Nephron (organoid): Measurements from ENCODE around the gene PNLIPRP1.

Source experiments
- H3K27ac Mint-ChIP-seq, 3 experiments: 2 replicates each; pipeline ENCODE4 v1.8.0; 2020; ENCODE audit warnings: mixed read lengths in 3 of 3, mild to moderate bottlenecking in 2 of 3, moderate library complexity in 1 of 3
- H3K27me3 Mint-ChIP-seq: 2 replicates; pipeline ENCODE4 v1.8.0; 2021; ENCODE audit warnings: low read depth, mild to moderate bottlenecking, moderate library complexity, mixed read lengths
- H3K36me3 Mint-ChIP-seq: 2 replicates; pipeline ENCODE4 v1.8.0; 2020; ENCODE audit warnings: low read depth, mixed read lengths
- H3K4me1 Mint-ChIP-seq: 2 replicates; pipeline ENCODE4 v1.8.0; 2020; ENCODE audit warnings: mixed read lengths
- H3K4me3 Mint-ChIP-seq, 3 experiments: 2 replicates each; pipeline ENCODE4 v1.8.0; 2020; ENCODE audit warnings: mild to moderate bottlenecking in 3 of 3, mixed read lengths in 3 of 3, moderate library complexity in 2 of 3
- H3K9me3 Mint-ChIP-seq: 2 replicates; pipeline ENCODE4 v1.8.0; 2020; ENCODE audit warnings: mixed read lengths
- CTCF ChIP-seq, 3 experiments: fragments of 200-600 bp; sonication (generic); IDR thresholded peaks; one replicate each; pipeline ENCODE4 v1.5.0; 2021; ENCODE audit warnings: antibody characterized with exemption in 3 of 3; ENCODE audit not compliant: unreplicated experiment in 3 of 3

Gene PNLIPRP1

GRCh38 chr10:116593139-116593740 lies 2.5 kb downstream of the PNLIPRP1 start:
- no peak overlapping the region for H3K27ac Mint-ChIP-seq
- H3K4me3 Mint-ChIP-seq: no peak overlapping the region
- no peak for TF ChIP-seq CTCF (IDR thresholded peaks at IDR 0.05; ENCODE audit: unreplicated experiment in 3 of 3)
- no peaks in the 10 kb centered on the region for H3K9me3 Mint-ChIP-seq
- no peaks in the 10 kb centered on the region for H3K36me3 Mint-ChIP-seq
- H3K4me1 Mint-ChIP-seq: peaks cover 10% of the 10 kb centered on the region
- H3K27me3 Mint-ChIP-seq: peaks cover 10% of the 10 kb centered on the region

DNA sequence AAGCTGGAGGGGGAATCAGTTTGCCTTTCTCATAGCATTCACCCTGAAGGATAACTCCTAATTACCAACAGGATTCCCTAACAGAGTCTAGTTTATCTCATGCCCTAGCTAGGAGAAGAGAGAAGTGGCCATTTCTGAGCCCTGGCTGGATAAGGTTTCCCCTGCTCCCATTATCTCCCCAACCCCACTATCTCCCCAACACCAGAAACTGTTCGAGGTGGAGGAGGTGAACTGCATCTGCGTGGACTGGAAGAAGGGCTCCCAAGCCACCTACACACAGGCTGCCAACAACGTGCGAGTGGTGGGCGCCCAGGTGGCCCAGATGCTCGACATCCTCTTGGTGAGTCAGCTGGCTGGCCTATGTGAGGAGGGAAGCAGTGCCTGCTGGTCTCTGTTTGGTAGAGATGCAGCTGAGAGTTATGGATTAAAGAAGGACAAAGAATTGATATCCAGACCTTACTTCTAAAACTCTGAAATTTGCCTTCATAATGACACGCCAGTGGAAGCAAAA lies 3.8 kb downstream of the PNLIPRP1 start:
- Mint-ChIP-seq H3K36me3 (no peaks in the 10 kb centered on the region), H3K27ac (no peak overlapping the region), H3K4me1 (peaks cover 10% of the 10 kb centered on the region), H3K27me3 (peaks cover 13% of the 10 kb centered on the region), H3K9me3 (no peaks in the 10 kb centered on the region), H3K4me3 (no peak overlapping the region)
- no peak for TF ChIP-seq CTCF (IDR thresholded peaks at IDR 0.05; ENCODE audit: unreplicated experiment in 3 of 3)

DNA sequence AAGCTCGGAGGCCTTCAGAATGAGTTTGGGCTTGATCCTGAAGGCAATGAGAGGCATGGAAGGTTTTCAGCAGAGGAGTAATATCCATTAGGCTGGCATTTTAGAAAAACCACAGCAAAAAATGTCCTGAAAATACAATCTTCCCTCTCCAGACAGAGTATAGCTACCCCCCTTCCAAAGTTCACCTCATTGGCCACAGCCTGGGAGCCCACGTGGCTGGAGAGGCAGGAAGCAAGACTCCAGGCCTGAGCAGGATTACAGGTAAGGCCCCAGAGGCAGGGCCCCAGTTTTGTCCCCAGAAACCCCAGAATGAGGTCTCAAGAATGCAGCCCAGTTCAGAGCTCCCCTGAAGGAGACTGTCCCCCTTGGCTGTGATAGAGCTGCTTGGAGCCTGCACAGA lies 5.3 kb downstream of the PNLIPRP1 start:
- no peaks in the 10 kb centered on the region for H3K9me3 Mint-ChIP-seq
- H3K4me1 Mint-ChIP-seq: peaks cover 4% of the 10 kb centered on the region
- H3K27ac Mint-ChIP-seq: no peak overlapping the region
- H3K27me3 Mint-ChIP-seq: peaks cover 9% of the 10 kb centered on the region
- no peak for TF ChIP-seq CTCF (IDR thresholded peaks at IDR 0.05; ENCODE audit: unreplicated experiment in 3 of 3)
- H3K4me3 Mint-ChIP-seq: no peak overlapping the region
- H3K36me3 Mint-ChIP-seq: no peaks in the 10 kb centered on the region

- Mint-ChIP-seq H3K4me1 (peaks cover 4% of the 10 kb centered on the region), H3K36me3 (no peaks in the 10 kb centered on the region), H3K27me3 (peaks cover 15% of the 10 kb centered on the region), H3K4me3 (no peak overlapping the region), H3K27ac (no peak overlapping the region), H3K9me3 (no peaks in the 10 kb centered on the region)
- no peak for TF ChIP-seq CTCF (IDR thresholded peaks at IDR 0.05; ENCODE audit: unreplicated experiment in 3 of 3)
Measured at GRCh38 chr10:116597543-116597942, 6.8 kb downstream of the PNLIPRP1 start.

DNA sequence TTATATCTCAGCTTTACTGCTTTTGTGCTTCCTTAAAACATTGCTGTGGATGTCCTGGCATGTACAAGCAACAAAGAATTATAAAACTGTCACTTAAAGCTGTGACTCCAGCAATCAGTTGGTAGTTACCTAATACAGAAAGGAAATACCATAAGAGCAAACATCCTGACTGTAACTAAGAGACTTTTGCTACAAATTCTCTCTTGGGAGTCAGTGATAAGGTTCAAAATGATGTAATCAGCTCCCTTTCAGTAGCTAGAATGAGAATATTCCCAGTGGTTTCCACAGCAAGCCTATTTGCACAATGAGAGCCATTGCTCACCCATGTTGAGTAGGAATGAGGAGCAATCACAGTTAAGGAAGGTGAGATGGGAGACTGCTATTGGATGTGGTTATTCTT lies 7.6 kb downstream of the PNLIPRP1 start:
- Mint-ChIP-seq H3K36me3 (no peaks in the 10 kb centered on the region), H3K4me1 (peaks cover 4% of the 10 kb centered on the region), H3K9me3 (no peaks in the 10 kb centered on the region), H3K4me3 (no peak overlapping the region), H3K27me3 (peaks cover 15% of the 10 kb centered on the region), H3K27ac (no peak overlapping the region)
- no peak for TF ChIP-seq CTCF (IDR thresholded peaks at IDR 0.05; ENCODE audit: unreplicated experiment in 3 of 3)

DNA sequence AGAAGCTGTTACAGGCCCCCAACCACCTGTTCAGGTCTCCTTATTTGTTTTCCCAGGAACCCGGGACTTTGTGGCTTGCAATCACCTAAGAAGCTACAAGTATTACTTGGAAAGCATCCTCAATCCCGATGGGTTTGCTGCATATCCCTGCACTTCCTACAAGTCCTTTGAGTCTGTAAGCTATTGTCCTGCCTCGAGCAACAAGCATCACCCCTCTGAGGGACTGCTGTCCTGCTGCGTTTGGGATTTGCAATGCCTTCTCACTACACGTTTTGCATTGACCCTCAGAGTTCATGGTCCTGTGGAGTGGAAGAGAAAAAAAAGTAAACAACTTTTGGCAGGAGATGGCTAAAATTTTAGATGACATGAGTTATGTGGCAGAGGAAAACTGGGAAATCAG lies 9.2 kb downstream of the PNLIPRP1 start:
- no peak for TF ChIP-seq CTCF (IDR thresholded peaks at IDR 0.05; ENCODE audit: unreplicated experiment in 3 of 3)
- H3K27me3 Mint-ChIP-seq: peaks cover 15% of the 10 kb centered on the region
- no peaks in the 10 kb centered on the region for H3K4me1 Mint-ChIP-seq
- H3K4me3 Mint-ChIP-seq: no peak overlapping the region
- H3K9me3 Mint-ChIP-seq: no peaks in the 10 kb centered on the region
- H3K27ac Mint-ChIP-seq: no peak overlapping the region
- no peaks in the 10 kb centered on the region for H3K36me3 Mint-ChIP-seq
